HG02938 (cell line): ENCODE measurements around the gene GPR34.
"Not testable (repeated sequence)": the region's sequence is repeated elsewhere in the genome, so short reads cannot be mapped to it uniquely, and the experiment has no call there.

Experiments used
- ATAC-seq: cut with Tn5 transposase; IDR thresholded peaks from one replicate; pipeline ENCODE4 v1.9.1; 2021; ENCODE audit warnings: mild to moderate bottlenecking, moderate library complexity; ENCODE audit not compliant: unreplicated experiment

GPR34 gene, protein sequence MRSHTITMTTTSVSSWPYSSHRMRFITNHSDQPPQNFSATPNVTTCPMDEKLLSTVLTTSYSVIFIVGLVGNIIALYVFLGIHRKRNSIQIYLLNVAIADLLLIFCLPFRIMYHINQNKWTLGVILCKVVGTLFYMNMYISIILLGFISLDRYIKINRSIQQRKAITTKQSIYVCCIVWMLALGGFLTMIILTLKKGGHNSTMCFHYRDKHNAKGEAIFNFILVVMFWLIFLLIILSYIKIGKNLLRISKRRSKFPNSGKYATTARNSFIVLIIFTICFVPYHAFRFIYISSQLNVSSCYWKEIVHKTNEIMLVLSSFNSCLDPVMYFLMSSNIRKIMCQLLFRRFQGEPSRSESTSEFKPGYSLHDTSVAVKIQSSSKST

DNA sequence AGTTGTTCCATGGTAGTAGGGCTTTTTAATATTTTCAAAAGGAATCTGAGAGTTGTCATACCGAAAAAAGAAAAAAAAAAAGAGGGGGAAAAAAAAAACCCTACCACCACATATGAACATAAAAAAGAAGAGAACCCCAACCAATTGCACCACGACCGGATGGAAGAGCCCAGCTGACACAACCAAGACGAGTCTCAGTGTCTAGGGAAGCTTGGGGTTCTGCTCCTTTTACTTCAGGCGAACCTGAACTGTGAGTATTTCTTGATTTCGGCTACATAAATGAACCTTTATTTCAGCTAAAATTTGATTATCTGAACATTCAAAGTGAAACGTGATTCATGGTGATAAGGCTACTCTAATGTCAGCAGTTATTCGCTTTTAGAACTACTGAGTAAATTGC, at the start of gene GPR34:
TSS of gene GPR34 (plus strand) at position 139 of the 400 bp plus-strand sequence. CDS start 6,661 bp downstream, outside the sequence.
- ATAC-seq: no peak

DNA sequence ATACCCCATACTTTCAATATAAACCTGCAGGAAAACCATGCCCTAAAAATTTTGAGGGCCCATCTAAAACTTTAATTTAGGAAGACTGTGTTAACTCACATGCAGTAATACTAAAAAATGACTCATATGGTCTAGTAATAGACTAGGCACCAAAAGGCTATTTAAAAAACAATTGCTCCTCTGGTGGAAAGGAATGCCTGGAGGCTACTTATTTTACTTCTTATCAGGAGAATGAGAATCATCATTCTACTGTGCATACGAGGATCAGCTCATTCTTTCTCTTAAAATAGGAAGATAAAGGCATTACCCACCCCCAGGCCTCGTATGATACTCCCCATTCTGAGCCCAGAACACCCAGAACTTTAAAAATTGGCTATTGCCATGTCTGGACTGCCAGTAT, 42.6 kb upstream of the GPR34 start:
- ATAC-seq: not testable (repeated sequence)

DNA sequence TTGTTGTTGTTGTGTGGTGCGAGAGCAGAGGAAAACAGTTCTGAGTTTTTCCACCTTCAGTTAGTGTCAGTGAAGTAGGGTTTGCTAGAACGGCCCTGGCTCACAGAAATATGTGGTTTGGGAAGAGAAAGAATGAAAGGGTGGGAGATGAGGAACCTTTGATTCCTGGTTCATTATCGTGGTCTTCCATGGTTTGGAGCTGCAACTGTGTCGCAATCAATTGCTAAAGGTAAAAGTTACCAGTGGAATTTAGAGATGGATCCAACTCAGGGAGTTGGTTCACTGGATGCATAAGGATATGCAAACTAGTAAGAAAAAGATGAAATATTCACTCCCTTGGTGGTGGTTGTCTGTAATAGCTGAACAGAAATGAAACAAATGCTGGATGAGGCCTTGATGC, 35.6 kb upstream of the GPR34 start:
- no peak for ATAC-seq

DNA sequence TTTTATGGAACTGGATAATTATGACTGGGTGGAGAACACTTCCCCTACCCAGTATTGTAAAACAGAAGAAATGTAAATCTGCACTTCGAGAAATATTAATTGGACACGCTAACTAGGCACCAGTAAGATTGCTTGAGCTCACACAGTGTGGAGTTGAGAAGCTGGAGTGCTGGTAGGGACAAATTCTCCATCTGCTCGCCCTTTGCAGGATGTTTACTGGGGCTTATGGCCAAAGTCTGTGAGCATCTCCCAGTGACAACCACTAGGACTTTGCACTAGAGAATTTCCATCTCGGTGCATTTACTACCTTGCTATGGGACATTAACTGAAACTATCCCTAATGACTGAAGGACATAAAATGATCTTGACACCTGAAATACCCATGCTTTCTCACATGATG, 33.7 kb upstream of the GPR34 start:
- no peak for ATAC-seq

DNA sequence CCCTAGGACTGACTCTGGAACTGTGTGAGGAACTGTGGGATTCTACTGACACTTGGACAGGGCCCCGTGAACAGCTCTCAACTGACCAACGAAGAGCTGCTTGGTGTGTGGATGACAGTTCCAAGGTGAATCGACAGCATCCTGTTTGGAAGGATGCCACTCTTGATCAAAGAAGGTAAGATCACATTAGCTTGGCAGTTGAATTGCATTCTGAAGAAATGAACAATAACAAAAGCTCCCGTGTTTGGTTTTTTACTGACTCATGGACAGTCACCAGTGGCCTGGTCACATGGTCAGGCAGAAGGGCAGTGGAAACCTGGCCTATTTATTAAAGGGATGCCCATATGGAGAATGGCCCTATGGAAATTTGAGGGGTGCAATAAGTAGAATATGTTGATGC, 33.1 kb upstream of the GPR34 start:
- ATAC-seq: no peak

DNA sequence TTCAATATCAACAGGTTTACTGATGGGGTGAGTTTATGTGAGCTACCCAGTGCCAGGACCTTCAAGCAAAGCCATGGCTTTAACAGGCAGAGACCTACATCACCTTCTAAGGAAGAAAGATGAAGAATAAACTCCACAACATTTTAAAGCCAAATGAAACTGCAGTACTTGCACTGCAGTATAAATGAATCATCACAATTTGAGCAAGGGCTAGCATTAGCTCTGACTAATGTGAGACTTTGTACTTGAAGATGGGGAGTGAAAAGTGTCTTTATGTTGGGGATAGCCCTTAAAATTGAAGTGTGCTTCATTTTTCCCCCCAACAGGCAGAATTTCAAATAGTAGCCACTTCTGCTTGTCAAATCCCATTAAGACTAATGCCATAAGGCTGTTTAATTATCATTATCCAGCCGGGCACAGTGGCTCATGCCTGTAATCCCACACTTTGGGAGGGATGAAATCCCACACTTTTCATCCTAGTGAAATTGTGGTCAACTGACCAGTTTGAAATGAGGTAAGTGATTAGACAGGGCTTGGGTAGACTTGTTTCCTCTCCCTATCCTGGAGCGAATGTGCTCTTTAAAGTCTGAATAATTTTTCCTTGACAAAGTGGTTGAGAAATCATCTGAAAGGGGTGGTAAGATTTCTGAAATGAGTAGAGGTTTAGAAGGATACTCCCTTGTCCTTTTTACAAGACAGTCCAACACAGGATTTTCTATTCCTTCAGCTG, 27.2 kb upstream of the GPR34 start:
- no peak for ATAC-seq

DNA sequence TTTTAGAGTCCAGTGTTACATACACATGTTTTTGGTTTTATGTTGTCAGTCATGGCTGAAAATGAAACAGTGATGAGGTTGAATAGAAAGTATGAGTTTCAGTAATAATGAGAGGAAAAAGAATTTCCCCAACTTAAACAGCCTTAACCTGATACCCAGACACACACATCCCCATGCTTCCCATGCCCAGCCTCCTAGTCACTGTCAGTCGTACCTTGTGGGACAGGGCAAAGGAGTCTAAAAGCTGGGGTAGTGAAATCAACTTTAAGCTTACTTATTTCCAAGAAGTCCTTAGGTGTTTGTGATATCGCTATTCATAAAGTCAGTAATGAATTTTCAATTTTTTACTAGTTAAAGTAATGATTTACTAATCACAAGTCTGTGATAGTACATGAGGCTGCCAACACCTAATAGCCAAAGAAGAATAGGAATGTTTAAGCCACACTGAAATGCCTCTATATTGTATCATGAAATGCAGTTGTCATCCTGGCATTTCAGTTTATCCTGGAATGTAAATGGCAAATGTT, 24.3 kb upstream of the GPR34 start:
- ATAC-seq: peak; percentile 81

DNA sequence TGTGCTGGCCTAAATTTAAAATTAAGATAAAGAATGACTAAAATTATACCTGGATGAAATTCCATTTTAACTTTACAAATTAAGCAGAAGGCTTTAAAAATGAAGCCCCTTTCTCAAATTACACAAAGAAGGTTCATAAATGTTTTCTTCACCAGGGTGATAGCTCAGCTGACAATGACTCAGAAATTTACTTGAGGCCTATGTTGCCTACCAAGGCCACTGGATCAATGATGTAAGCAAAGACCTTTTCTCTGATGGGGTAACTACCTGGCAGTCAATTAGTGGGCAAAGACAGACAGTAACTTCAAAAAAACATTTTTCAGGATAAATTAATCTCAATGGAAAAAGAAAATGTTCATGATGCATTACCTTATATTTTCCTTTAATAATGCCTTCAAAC, 23.9 kb upstream of the GPR34 start:
- ATAC-seq: no peak

DNA sequence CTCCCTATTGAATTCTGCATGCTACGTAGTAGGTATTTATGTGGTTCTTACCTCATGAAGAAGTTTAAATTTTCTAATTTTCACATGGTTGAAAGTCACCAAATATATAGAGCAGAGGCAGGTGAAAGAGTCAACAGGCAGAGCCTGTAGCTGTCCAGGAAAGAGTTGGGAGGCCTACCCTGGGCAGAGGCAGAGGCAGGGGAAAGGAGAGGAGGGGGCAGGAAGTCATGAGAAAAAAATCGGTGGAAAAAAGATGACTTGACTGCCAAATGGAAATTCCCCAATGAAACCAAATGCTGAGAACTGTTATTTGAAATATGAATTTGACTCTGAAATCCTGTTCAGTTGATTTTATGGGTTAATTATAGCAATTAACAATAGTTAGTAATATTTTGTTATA, 23.1 kb upstream of the GPR34 start:
- ATAC-seq: no peak

DNA sequence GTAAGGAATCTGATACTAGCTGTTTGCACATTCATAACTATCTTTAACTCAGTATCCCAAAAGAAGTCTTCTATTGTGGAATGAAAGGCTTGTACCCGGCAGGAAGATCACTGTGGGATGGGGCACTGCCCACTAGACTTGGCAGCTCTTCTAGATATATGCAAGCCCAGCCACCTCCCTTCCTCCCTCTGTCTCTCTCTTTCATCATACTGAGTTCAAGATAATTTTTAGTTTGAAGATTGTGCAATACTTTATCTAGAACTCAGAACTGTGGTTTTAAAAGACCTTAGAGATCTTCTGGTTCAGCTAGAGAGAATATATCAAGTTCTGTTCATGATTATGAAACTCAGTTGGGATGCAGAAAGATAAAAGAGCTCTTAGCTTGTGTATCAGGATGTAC, 22.5 kb upstream of the GPR34 start:
- ATAC-seq: no peak

DNA sequence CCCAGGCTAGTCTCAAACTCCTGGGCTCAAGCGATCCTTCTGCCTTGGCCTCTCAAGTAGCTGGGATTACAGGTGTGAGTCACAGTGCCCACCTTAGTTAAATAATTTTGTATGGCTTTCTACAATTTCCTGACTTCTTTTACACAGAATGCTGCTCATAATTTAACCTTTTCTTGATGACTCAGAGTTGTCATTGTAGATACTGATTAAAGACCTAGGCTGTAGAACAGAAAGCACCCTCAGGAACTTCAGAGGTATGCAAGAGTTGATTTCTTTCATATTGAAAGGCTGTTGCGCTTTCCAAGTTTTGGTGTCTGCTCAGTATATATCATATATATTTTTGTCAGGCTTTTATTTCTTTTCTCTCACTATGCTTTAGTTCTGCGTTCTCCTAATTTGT, 21.1 kb upstream of the GPR34 start:
- no peak for ATAC-seq

DNA sequence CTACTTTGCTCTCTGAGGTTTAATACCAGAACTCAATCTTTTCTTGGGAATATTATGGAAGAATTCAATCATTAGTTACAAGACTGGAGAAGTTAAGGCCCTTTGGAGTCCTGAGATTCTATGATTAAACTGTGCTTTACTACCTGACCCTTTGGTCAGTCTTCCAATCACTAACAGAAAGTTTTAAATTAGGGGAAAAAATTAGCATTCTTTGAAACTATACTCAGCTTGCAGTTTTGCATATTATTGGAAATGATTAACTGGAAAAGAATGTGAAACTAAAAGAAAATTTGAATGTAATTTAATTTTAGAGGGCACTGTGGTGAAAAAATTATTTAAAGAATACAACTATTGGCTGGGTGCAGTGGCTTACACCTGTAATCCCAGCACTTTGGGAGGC, 18.7 kb upstream of the GPR34 start:
- no peak for ATAC-seq

DNA sequence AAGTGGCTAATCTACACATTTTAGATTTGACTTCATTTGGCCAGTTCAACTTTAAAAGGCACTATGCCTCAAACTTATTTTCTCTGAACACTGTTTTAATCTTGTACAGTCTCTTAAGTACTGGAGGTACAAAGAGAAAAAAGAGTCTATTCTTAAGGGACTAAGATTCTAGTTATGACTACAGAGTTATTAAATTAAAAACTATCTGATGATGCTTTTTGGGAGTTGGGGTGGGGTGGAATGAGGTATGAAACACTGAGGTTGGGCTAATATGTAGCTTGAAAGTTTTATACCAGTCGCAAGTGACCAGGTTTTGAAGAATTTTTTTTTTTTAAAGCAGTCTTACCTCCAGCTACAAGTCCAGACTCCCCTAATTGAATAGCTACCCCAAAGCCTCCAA, 17.7 kb upstream of the GPR34 start:
- no peak for ATAC-seq

DNA sequence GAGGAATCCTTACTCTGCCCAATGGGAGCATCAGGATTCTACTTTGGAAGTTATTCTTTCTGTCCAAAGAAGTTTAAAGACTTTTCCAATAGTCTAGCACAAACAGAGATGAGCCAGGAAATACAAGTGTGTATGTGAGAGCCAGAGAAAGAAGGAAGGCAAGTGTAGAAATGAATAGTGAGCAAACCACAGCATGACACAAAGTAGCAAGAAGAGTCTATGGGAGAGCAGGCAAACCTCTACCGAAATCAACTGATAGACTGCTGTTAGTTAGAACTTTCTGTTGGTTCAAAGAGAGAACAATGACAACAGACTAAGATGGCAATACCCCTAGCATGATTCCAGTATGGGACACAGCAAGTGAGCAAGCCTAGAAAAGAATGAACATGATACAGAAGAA, 16.1 kb upstream of the GPR34 start:
- ATAC-seq: no peak

DNA sequence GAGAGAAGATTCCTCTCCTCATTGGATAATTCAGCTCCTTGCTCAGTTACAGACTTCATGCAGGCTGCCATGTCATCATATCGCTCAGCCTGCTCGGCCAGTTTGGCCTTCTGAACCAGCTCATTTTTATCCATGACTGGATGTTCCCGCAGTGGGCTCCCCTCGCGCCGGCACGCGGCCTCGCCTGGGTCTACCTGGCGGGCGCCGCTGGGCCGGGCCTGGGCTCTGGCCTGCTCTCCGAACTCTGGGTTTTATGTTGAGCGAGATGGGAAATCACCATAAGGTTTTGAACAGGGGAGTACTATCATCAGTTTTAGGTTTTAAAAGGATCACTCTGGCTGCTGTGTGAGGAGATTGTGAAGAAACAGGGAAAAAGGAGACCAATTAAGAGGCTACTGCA, 12.4 kb upstream of the GPR34 start:
- not testable (repeated sequence) for ATAC-seq

DNA sequence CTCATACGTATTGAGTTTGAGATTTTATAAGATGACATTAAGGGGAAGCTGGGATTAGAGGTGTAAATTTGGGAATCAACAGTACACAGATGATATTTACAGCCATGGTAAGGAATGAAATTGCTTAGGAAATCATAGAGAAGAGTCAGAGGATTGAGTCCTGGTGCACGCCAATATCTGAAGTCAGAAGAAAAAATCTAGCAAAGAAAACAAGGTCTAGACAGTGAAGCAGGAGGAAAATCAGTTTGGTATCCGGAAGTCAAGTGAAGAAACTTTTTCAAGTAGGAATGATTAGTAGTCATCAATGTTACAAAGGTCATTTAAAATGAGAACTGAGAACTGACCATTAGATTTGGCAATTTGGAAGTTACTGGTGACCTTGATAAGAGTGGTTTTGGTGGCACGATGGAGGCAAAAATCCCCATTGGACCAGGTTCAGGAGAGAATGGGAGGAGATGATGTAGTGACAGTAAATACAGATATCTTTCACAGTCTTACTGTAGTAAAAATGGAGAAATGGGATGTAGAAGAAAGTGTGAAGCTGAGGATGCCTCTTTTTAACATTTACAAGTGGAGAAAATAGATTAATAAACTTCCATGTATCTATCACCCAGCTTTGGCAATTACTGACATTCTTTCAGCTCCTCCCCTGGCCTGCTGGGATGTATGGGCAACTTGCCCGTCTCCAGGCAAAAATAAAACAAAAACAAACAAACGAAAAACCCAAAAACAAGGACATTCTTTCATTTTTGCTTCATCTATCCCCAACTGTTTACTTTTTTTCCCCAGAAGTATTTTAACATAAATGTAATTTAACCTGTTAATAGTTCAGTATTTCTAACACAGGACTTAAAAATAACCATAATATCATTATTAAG, 11.4 kb upstream of the GPR34 start:
- no peak for ATAC-seq

DNA sequence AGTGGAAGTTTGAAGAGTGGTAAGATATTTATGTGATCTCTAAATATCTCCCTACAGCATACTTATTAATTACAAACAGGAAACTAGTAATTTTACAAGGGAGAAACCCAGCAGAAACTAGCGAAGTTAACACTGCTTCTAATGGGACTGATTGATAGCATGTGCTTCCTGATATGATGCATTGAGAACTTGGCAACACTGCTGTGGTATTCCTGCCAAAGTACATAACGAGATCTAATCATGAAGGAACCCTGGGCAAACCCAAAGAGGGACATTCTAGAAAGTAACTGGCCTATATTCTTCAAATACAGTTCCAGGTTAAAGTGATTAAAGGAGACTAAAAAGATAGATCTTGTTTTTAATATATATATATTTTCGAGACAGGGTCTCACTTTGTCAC, 4.6 kb upstream of the GPR34 start:
- no peak for ATAC-seq

DNA sequence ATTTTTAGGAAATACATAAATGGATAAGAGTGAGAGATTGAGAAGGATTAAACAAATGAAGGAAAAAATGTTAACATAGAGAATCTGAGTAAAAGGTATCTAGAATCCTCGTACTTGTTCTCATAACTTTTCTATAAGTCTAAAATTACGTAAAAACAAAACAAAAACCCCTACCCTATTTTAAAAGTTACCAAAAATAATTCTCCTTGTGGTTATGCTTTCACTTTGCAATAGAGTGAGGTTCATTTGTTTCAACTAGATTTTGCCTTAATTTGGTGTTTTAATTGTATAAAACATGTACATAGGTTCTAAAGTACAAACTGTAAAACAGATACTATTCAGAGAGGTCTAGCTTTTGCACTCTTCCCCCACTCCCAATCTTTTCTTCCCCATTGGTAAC, 3.8 kb upstream of the GPR34 start:
- no peak for ATAC-seq

DNA sequence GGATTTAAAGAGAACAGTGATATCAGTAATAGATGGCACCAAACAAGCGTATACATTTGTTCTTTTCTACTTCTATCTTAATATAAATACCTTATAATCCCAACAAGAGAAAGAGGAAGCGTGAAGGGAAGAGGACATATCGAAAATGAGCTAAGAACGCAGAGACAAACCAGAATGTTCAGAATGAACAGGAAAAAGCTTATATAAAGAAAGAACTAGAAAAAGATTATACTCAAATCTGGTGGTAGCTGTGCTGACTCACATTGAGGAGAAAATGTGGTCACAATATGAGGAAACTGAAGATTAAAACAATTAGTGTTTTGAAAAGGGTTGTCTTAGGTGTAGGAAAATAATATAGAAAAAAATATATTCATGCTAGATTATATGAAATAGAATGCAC, 2.0 kb upstream of the GPR34 start:
- no peak for ATAC-seq

DNA sequence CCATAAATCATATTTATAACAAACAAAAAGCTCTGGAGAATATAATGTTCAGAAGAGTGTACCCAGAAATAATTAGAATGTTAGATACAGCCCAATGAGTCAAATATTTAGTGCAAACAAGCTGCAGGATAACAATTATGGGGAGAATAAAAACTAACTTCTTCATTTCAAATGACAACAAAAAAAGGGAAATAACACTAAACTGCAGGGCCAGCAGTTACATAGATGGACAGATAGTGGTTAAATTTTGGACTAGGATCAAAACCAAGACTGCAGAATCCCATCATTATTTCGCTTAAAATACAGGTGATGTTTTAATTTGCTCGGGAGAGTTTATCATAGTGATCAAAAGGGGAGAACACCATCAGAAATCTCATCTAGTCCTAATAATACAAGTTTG, 617 bp upstream of the GPR34 start:
- ATAC-seq: no peak

DNA sequence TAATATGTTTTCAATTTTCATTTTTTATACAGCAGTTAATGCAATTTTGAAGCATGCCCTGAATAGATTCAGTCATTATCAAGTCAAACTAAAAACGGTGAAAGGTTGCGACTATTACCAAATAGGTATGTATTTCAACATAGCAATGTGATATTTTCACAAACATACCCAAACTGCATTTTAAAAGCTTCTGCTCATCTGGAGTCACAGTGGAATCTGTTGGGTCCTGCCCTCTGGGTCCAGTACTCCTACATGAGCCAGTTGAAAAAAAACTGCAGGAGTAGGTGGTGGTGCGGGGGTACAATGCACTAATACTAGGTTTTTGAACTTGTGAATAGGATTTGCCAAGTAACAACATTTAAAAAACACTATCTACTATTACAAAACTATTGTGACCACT, 938 bp downstream of the GPR34 start:
- no peak for ATAC-seq
